Trophoblast cell (in vitro differentiated cells and primary cell): ENCODE measurements around the gene SSPN.
A peak's percentile ranks its signal among the peaks of the same experiment; 100 is the strongest.

ENCODE experiments used
- DNase-seq, 2 donors: peaks; one replicate each; pipeline ENCODE4 v3.0.0-alpha.2; 2016
- H2AFZ ChIP-seq: 2 replicates; pipeline ENCODE4 v1.6.1; 2013; ENCODE audit warnings: low read length, moderate library complexity, mild to moderate bottlenecking; ENCODE audit not compliant: insufficient read depth, poor library complexity
- H2AK5ac ChIP-seq: 2 replicates; pipeline ENCODE4 v1.6.1; 2013; ENCODE audit warnings: mild to moderate bottlenecking, low read length
- H2BK120ac ChIP-seq: 2 replicates; pipeline ENCODE4 v1.6.1; 2013; ENCODE audit warnings: low read length, mild to moderate bottlenecking, moderate library complexity; ENCODE audit not compliant: insufficient read depth, poor library complexity
- H2BK12ac ChIP-seq: 2 replicates; pipeline ENCODE4 v1.6.1; 2013; ENCODE audit warnings: mild to moderate bottlenecking, low read length, moderate library complexity
- H2BK5ac ChIP-seq: 2 replicates; pipeline ENCODE4 v1.6.1; 2013; ENCODE audit warnings: low read length, low read depth, moderate library complexity, mild to moderate bottlenecking; ENCODE audit not compliant: poor library complexity
- H3K14ac ChIP-seq: 2 replicates; pipeline ENCODE4 v1.6.1; 2013; ENCODE audit warnings: mild to moderate bottlenecking, low read length
- H3K18ac ChIP-seq: 2 replicates; pipeline ENCODE4 v1.6.1; 2013; ENCODE audit warnings: mild to moderate bottlenecking, low read length
- H3K23ac ChIP-seq: 2 replicates; pipeline ENCODE4 v1.6.1; 2013; ENCODE audit warnings: low read length
- H3K27ac ChIP-seq: 2 replicates; pipeline ENCODE4 v1.5.1; 2013; ENCODE audit warnings: low read depth, mild to moderate bottlenecking, inconsistent platforms, low read length, moderate library complexity
- H3K27me3 ChIP-seq: 2 replicates; pipeline ENCODE4 v1.6.1; 2013; ENCODE audit warnings: inconsistent platforms, mild to moderate bottlenecking, low read length, moderate library complexity; ENCODE audit not compliant: insufficient read depth
- H3K36me3 ChIP-seq, 2 experiments: 1 replicate in 1 of 2; 2 replicates in 1 of 2; pipeline ENCODE4 v1.6.1; 2013; ENCODE audit warnings: low read length in 2 of 2, mild to moderate bottlenecking in 2 of 2, moderate library complexity in 1 of 2; ENCODE audit not compliant: insufficient read depth in 2 of 2, control insufficient read depth in 1 of 2
- H3K4ac ChIP-seq: 2 replicates; pipeline ENCODE4 v1.6.1; 2013; ENCODE audit warnings: low read depth, mild to moderate bottlenecking, low read length, moderate library complexity
- H3K4me1 ChIP-seq, 2 experiments: 1 replicate in 1 of 2; 2 replicates in 1 of 2; pipeline ENCODE4 v1.6.1; 2013; ENCODE audit warnings: low read length in 2 of 2, mild to moderate bottlenecking in 2 of 2, moderate library complexity in 1 of 2; ENCODE audit not compliant: insufficient read depth in 2 of 2, control insufficient read depth in 1 of 2
- H3K4me2 ChIP-seq: 2 replicates; pipeline ENCODE4 v1.6.1; 2013; ENCODE audit warnings: inconsistent platforms, mild to moderate bottlenecking, low read length, moderate library complexity
- H3K4me3 ChIP-seq: 2 replicates; pipeline ENCODE4 v1.5.1; 2013; ENCODE audit warnings: mild to moderate bottlenecking, low read depth, low read length, inconsistent platforms
- H3K79me1 ChIP-seq: one replicate; pipeline ENCODE4 v1.6.1; 2013; ENCODE audit warnings: low read length
- H3K79me2 ChIP-seq: 2 replicates; pipeline ENCODE4 v1.6.1; 2013; ENCODE audit warnings: low read length, mild to moderate bottlenecking; ENCODE audit not compliant: control insufficient read depth, insufficient read depth, poor library complexity
- H3K9ac ChIP-seq: 2 replicates; pipeline ENCODE4 v1.6.1; 2013; ENCODE audit warnings: mild to moderate bottlenecking, low read length
- H3K9me3 ChIP-seq: 2 replicates; pipeline ENCODE4 v1.6.1; 2013; ENCODE audit warnings: low read depth, mild to moderate bottlenecking, control low read depth, inconsistent platforms, low read length; ENCODE audit not compliant: insufficient read depth
- H4K12ac ChIP-seq: 2 replicates; pipeline ENCODE4 v1.6.1; 2013; ENCODE audit warnings: low read depth, mild to moderate bottlenecking, low read length, moderate library complexity
- H4K8ac ChIP-seq: 2 replicates; pipeline ENCODE4 v1.6.1; 2013; ENCODE audit warnings: low read depth, mild to moderate bottlenecking, low read length, moderate library complexity
- H4K91ac ChIP-seq: one replicate; pipeline ENCODE4 v1.6.1; 2013; ENCODE audit warnings: low read depth, mild to moderate bottlenecking, low read length, moderate library complexity
- WGBS: extraction: QIAGEN DNeasy Blood & Tissue Kit; methylation state at CpG from one replicate; pipeline ENCODE4 v1.1.7; 2013; ENCODE audit warnings: missing lambda C conversion rate; ENCODE audit not compliant: insufficient read length, insufficient coverage; ENCODE audit errors: extremely low coverage; 5-methylcytosine and 5-hydroxymethylcytosine counted together

SSPN gene

GRCh38 chr12:26177283-26177682, 18.1 kb upstream of the SSPN start:
- Histone ChIP-seq H3K27me3 (no peaks in the 10 kb centered on the region), H4K12ac (no peak overlapping the region), H3K79me1 (no peaks in the 10 kb centered on the region), H3K36me3 (no peaks in the 10 kb centered on the region), H3K23ac (no peak overlapping the region), H2BK5ac (no peak overlapping the region), H3K27ac (no peak overlapping the region), H2BK12ac (no peak overlapping the region), H3K9me3 (no peaks in the 10 kb centered on the region), H3K9ac (no peak overlapping the region), H3K79me2 (no peaks in the 10 kb centered on the region), H4K91ac (no peak overlapping the region), H3K4ac (no peak overlapping the region), H3K4me2 (no peak overlapping the region), H4K8ac (no peak overlapping the region), H3K14ac (no peak overlapping the region), H3K18ac (no peak overlapping the region), H3K4me3 (no peak overlapping the region), H2AFZ (no peak overlapping the region), H2BK120ac (no peak overlapping the region), H3K4me1 (no peaks in the 10 kb centered on the region), H2AK5ac (no peak overlapping the region)
- WGBS: no CpG with 5 or more reads among the region's 7 CpGs
- DNase-seq: no peak

GRCh38 chr12:26179826-26180225, 15.5 kb upstream of the SSPN start:
- Histone ChIP-seq H3K27ac (no peak overlapping the region), H4K8ac (no peak overlapping the region), H3K4me2 (no peak overlapping the region), H3K18ac (no peak overlapping the region), H2BK5ac (no peak overlapping the region), H3K14ac (no peak overlapping the region), H3K23ac (no peak overlapping the region), H4K91ac (no peak overlapping the region), H4K12ac (no peak overlapping the region), H2AK5ac (no peak overlapping the region), H3K36me3 (no peaks in the 10 kb centered on the region), H3K4me1 (no peaks in the 10 kb centered on the region), H3K27me3 (no peaks in the 10 kb centered on the region), H3K4ac (no peak overlapping the region), H2BK12ac (no peak overlapping the region), H3K4me3 (no peak overlapping the region), H2BK120ac (no peak overlapping the region), H3K79me1 (no peaks in the 10 kb centered on the region), H2AFZ (no peak overlapping the region), H3K79me2 (no peaks in the 10 kb centered on the region), H3K9me3 (no peaks in the 10 kb centered on the region), H3K9ac (no peak overlapping the region)
- DNase-seq: no peak
- WGBS: no CpG with 5 or more reads among the region's 4 CpGs

- H3K79me1 ChIP-seq: no peaks in the 10 kb centered on the region
Measured at GRCh38 chr12:26182377-26182776, 13.0 kb upstream of the SSPN start.

GRCh38 chr12:26185532-26186320, 9.6 kb upstream of the SSPN start:
- H2BK12ac ChIP-seq: no peak overlapping the region
- H3K27ac ChIP-seq: no peak overlapping the region
- H3K9me3 ChIP-seq: no peaks in the 10 kb centered on the region
- no peak overlapping the region for H4K8ac ChIP-seq
- H3K4ac ChIP-seq: no peak overlapping the region
- peaks cover 8% of the 10 kb centered on the region in 2 experiments for H3K4me1 ChIP-seq
- no peak overlapping the region for H3K14ac ChIP-seq
- no peak overlapping the region for H4K91ac ChIP-seq
- no peaks in the 10 kb centered on the region for H3K36me3 ChIP-seq
- H3K79me1 ChIP-seq: no peaks in the 10 kb centered on the region
- H3K4me2 ChIP-seq: peak overlapping the region; percentile 10
- H3K9ac ChIP-seq: no peak overlapping the region
- H4K12ac ChIP-seq: no peak overlapping the region
- H2BK120ac ChIP-seq: no peak overlapping the region
- WGBS: no CpG with 5 or more reads among the region's 7 CpGs
- no peak overlapping the region for H3K4me3 ChIP-seq
- no peaks in the 10 kb centered on the region for H3K79me2 ChIP-seq
- no peak overlapping the region for H3K23ac ChIP-seq
- H3K27me3 ChIP-seq: no peaks in the 10 kb centered on the region
- H2BK5ac ChIP-seq: no peak overlapping the region
- DNase-seq: peak; percentile 96 to 97
- H3K18ac ChIP-seq: no peak overlapping the region
- H2AFZ ChIP-seq: no peak overlapping the region
- no peak overlapping the region for H2AK5ac ChIP-seq

More at GRCh38 chr12:26182377-26182776, 13.0 kb upstream of the SSPN start:
- Histone ChIP-seq H4K8ac (no peak overlapping the region), H3K27me3 (no peaks in the 10 kb centered on the region), H3K79me2 (no peaks in the 10 kb centered on the region), H2BK120ac (no peak overlapping the region), H3K4me2 (no peak overlapping the region), H2AFZ (no peak overlapping the region), H3K27ac (no peak overlapping the region), H4K91ac (no peak overlapping the region), H3K4me3 (no peak overlapping the region), H4K12ac (no peak overlapping the region), H3K4ac (no peak overlapping the region), H2BK12ac (no peak overlapping the region), H3K9ac (no peak overlapping the region), H3K4me1 (peaks cover 8% of the 10 kb centered on the region in 2 experiments), H3K36me3 (no peaks in the 10 kb centered on the region), H3K18ac (no peak overlapping the region), H3K14ac (no peak overlapping the region), H2AK5ac (no peak overlapping the region), H3K23ac (no peak overlapping the region), H3K9me3 (no peaks in the 10 kb centered on the region), H2BK5ac (no peak overlapping the region)
- no CpG with 5 or more reads among the region's 2 CpGs for WGBS
- peak in 1 of 2 donors; percentile 62 for DNase-seq
